CD4-positive, alpha-beta memory T cell (primary cell): Measurements from ENCODE around the gene PDE8B. TPM values are rescaled to one million over a fixed set of nuclear protein-coding genes. Genes with fewer than 3 reads are reported as not detected.

ENCODE experiments used
- CTCF ChIA-PET: fragments of 350-600 bp; sonication (Branson Sonifier 250); formaldehyde crosslinking; loops from one replicate; lab custom pipeline; 2021; ENCODE audit warnings: inconsistent platforms; ENCODE audit not compliant: partially characterized antibody; lab: Charles Lee
- POLR2A ChIA-PET: fragments of 350-600 bp; sonication (Branson Sonifier 250); formaldehyde crosslinking; loops from one replicate; lab custom pipeline; 2021; ENCODE audit not compliant: partially characterized antibody; lab: Charles Lee
- DNase-seq, 5 donors: peaks; one replicate each; pipeline versions ENCODE4 v3.0.0 to v3.0.0-alpha.2; 2020 to 2022; ENCODE audit warnings: mixed read lengths in 1 of 5
- H3K27ac ChIP-seq: one replicate; pipeline ENCODE4 v1.7.0; 2013; ENCODE audit warnings: low read depth, low read length
- H3K27me3 ChIP-seq: 2 replicates; pipeline ENCODE4 v1.7.0; 2013; ENCODE audit warnings: mild to moderate bottlenecking, low read length, moderate library complexity; ENCODE audit not compliant: insufficient read depth
- H3K36me3 ChIP-seq: 2 replicates; pipeline ENCODE4 v1.7.0; 2013; ENCODE audit warnings: mild to moderate bottlenecking, low read length, moderate library complexity; ENCODE audit not compliant: insufficient read depth
- H3K4me1 ChIP-seq: 2 replicates; pipeline ENCODE4 v1.7.0; 2013; ENCODE audit warnings: mild to moderate bottlenecking, low read length, moderate library complexity; ENCODE audit not compliant: insufficient read depth
- H3K4me3 ChIP-seq, 2 donors: one replicate each; pipeline ENCODE4 v1.7.0; 2013; ENCODE audit warnings: low read length in 2 of 2, mild to moderate bottlenecking in 1 of 2
- H3K9me3 ChIP-seq, 2 donors: one replicate each; pipeline ENCODE4 v1.7.0; 2013; ENCODE audit warnings: low read length in 2 of 2, control low read depth in 1 of 2; ENCODE audit not compliant: control insufficient read depth in 1 of 2
- H3K27ac Mint-ChIP-seq, 7 donors: one replicate each; pipeline ENCODE4 v1.8.0; 2020 to 2021; ENCODE audit warnings: mixed read lengths in 7 of 7, mild to moderate bottlenecking in 6 of 7, inconsistent platforms in 3 of 7, moderate library complexity in 3 of 7
- H3K27me3 Mint-ChIP-seq, 2 donors: one replicate each; pipeline ENCODE4 v1.8.0; 2020 to 2021; ENCODE audit warnings: mixed read lengths in 2 of 2
- H3K36me3 Mint-ChIP-seq, 2 donors: one replicate each; pipeline ENCODE4 v1.8.0; 2020 to 2021; ENCODE audit warnings: mixed read lengths in 2 of 2, inconsistent platforms in 1 of 2, mild to moderate bottlenecking in 1 of 2
- H3K4me1 Mint-ChIP-seq, 4 donors: one replicate each; pipeline ENCODE4 v1.8.0; 2020 to 2021; ENCODE audit warnings: mixed read lengths in 4 of 4, mild to moderate bottlenecking in 1 of 4
- H3K4me3 Mint-ChIP-seq, 8 donors: one replicate each; pipeline ENCODE4 v1.8.0; 2020 to 2021; ENCODE audit warnings: mixed read lengths in 8 of 8, mild to moderate bottlenecking in 7 of 8, moderate library complexity in 6 of 8, inconsistent platforms in 3 of 8
- H3K9me3 Mint-ChIP-seq, 8 donors: one replicate each; pipeline ENCODE4 v1.8.0; 2020 to 2021; ENCODE audit warnings: mixed read lengths in 8 of 8, mild to moderate bottlenecking in 5 of 8, inconsistent platforms in 3 of 8, moderate library complexity in 1 of 8
- intact Hi-C: fragments of 100-400 bp; cut with micrococcal nuclease; formaldehyde crosslinking; loops from one replicate; pipeline ENCODE4 v1.15.1; 2023
- polyA plus RNA-seq, 2 donors: library from polyadenylated mRNA; unstranded; fragments of 300-500 nt; fragmentation: Illumina TruSeq; gene quantifications; one replicate each; pipeline ENCODE4 v1.2.3, GENCODE V29; 2021
- total RNA-seq, 2 experiments: library from RNA; stranded (reverse); gene quantifications; one replicate each; pipeline ENCODE4 v1.2.3, GENCODE V29; 2021

The PDE8B gene
- total and polyA plus RNA-seq, 4 experiments from 2014 or later = 0.26 TPM; not detected in 3

DNA sequence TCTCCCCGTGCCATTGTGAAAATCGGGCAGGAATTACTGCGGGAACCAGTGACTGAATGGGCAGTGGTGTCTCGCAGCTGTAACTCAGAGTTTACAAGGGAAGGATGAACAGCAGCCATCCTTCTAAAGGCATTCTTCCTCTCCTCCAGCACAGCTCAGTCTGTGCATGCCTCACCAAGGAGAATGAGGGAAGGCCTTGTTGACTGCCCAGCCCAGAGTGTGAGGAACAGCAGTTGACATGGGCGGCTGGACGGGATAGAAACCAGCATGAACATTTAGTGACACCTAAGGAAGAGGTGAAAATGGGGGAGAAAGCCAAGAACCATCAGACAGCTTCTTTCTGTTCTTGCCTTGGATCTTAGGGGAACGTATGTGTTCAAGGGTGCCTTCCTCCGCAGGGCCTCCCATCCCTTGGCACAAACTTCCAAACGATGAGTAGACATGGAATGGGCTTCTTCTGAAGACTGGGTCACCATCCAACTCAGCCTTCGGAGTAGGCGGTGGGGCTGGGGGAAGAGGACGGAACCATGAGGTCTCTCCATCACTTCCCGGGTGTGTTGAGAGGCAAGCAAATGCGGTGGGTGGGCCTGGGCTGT, 887 bp upstream of the PDE8B start:
- Histone ChIP-seq H3K27ac (no peak overlapping the region), H3K36me3 (no peaks in the 10 kb centered on the region), H3K27me3 (peaks cover 5% of the 10 kb centered on the region), H3K9me3 (no peaks in the 10 kb centered on the region), H3K4me1 (peaks cover 7% of the 10 kb centered on the region), H3K4me3 (no peak overlapping the region)
- POLR2A ChIA-PET = no interaction called here
- peak overlapping the region; percentile 65 to 89 (median 82) for H3K4me3 Mint-ChIP-seq
- H3K4me1 Mint-ChIP-seq = peaks cover 6 to 16% (median 14%) of the 10 kb centered on the region in 4 donors
- H3K36me3 Mint-ChIP-seq = no peaks in the 10 kb centered on the region
- H3K9me3 Mint-ChIP-seq = peaks cover 0 to 4% (median 0%) of the 10 kb centered on the region in 8 donors
- CTCF ChIA-PET = no interaction called here
- DNase-seq = no peak
- H3K27me3 Mint-ChIP-seq = peaks cover 44 to 56% of the 10 kb centered on the region in 2 donors
- peak overlapping the region in 2 of 7 donors; percentile 48 to 81 for H3K27ac Mint-ChIP-seq
- intact Hi-C loops = no loop called here

DNA sequence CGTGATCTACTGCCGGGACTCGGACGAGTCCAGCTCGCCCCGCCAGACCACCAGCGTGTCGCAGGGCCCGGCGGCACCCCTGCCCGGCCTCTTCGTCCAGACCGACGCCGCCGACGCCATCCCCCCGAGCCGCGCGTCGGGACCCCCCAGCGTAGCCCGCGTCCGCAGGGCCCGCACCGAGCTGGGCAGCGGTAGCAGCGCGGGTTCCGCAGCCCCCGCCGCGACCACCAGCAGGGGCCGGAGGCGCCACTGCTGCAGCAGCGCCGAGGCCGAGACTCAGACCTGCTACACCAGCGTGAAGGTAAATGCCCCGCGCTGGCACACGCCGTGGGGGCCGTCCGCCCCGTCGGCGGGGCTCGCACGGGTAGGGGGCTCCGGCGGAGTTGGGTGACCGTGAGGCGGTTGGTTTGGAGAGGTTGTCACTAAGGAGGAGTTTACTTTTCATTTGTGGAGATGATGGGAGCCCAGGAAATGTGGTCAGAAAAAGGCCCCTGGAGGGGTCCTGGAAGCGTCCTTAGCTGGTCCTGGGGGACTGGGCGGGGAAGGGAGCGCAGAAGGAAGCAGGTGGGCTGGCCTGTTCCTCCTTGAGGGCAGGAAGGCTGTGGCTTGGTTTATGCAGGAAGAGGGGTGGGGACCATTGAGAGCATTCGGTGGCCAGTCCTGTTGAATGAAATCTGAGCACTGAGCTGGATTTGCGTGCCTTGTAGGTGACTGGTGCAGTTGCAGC, 647 bp downstream of the PDE8B start:
- H3K27me3 ChIP-seq = peaks cover 5% of the 10 kb centered on the region
- no peak overlapping the region for H3K27ac ChIP-seq
- CTCF ChIA-PET = no interaction called here
- DNase-seq = no peak
- H3K36me3 Mint-ChIP-seq = no peaks in the 10 kb centered on the region
- peaks cover 53 to 56% of the 10 kb centered on the region in 2 donors for H3K27me3 Mint-ChIP-seq
- no peaks in the 10 kb centered on the region for H3K9me3 ChIP-seq
- no peak overlapping the region for H3K27ac Mint-ChIP-seq
- H3K4me1 Mint-ChIP-seq = peaks cover 6 to 16% (median 14%) of the 10 kb centered on the region in 4 donors
- no peaks in the 10 kb centered on the region for H3K36me3 ChIP-seq
- peak overlapping the region; percentile 66 to 84 (median 73) for H3K4me3 Mint-ChIP-seq
- H3K4me3 ChIP-seq = peak overlapping the region in 1 of 2 donors; percentile 5
- peaks cover 7% of the 10 kb centered on the region for H3K4me1 ChIP-seq
- intact Hi-C loops = no loop called here
- H3K9me3 Mint-ChIP-seq = peaks cover 0 to 4% (median 2%) of the 10 kb centered on the region in 8 donors
- POLR2A ChIA-PET = no interaction called here

DNA sequence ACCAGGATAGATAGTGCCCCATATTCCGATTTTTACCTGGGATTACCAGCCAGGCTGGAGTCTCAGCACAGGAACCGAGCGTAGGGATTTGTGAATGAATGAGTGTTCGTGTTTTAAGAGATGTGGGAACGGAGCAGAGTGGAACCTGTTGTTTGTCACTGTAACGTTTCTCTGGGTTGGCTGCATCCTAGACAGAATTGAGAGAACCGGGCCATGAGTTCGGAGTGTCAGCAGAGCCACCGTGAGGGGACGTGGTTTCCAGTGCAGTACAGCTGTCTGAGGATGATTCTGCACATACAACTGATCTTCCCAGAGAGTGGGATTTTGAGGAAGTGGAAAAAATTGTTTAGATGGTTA, 1.2 kb downstream of the PDE8B start:
- Mint-ChIP-seq H3K36me3 (no peaks in the 10 kb centered on the region), H3K4me1 (peaks cover 6 to 16% (median 14%) of the 10 kb centered on the region in 4 donors), H3K4me3 (peak overlapping the region in 7 of 8 donors; percentile 68 to 84 (median 74)), H3K9me3 (peaks cover 0 to 4% (median 3%) of the 10 kb centered on the region in 8 donors), H3K27ac (no peak overlapping the region), H3K27me3 (peaks cover 52 to 54% of the 10 kb centered on the region in 2 donors)
- intact Hi-C loops = no loop called here
- Histone ChIP-seq H3K36me3 (no peaks in the 10 kb centered on the region), H3K4me3 (no peak overlapping the region), H3K27ac (no peak overlapping the region), H3K9me3 (no peaks in the 10 kb centered on the region), H3K4me1 (peaks cover 7% of the 10 kb centered on the region), H3K27me3 (peaks cover 5% of the 10 kb centered on the region)
- ChIA-PET CTCF (no interaction called here), POLR2A (no interaction called here)
- DNase-seq = no peak

DNA sequence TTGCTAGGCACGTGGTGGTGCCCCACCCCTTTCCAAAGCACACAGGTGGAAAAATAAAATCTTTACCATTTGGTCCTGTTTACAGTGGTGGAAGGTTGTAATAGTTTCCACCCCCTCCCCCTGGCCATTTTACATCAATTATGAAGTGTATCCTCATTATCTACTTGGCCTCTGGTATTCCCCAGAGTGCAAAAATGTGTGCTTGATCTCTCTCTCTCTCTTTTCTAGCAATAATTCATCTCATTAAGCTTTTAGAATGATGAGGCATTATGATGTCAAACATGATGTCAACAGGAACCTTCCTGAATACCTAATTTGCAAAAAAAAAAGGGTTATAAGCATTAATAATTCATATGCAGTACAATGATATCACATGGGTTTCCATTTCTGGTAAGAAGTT, 3.1 kb downstream of the PDE8B start:
- H3K36me3 ChIP-seq = no peaks in the 10 kb centered on the region
- ChIA-PET POLR2A (no interaction called here), CTCF (no interaction called here)
- Mint-ChIP-seq H3K4me1 (peaks cover 6 to 16% (median 14%) of the 10 kb centered on the region in 4 donors), H3K27me3 (peaks cover 46 to 55% of the 10 kb centered on the region in 2 donors), H3K9me3 (peaks cover 0 to 4% (median 3%) of the 10 kb centered on the region in 8 donors), H3K4me3 (no peak overlapping the region), H3K27ac (no peak overlapping the region), H3K36me3 (no peaks in the 10 kb centered on the region)
- no peak overlapping the region for H3K27ac ChIP-seq
- intact Hi-C loops = no loop called here
- no peaks in the 10 kb centered on the region for H3K9me3 ChIP-seq
- H3K27me3 ChIP-seq = peaks cover 5% of the 10 kb centered on the region
- H3K4me3 ChIP-seq = no peak overlapping the region
- peaks cover 7% of the 10 kb centered on the region for H3K4me1 ChIP-seq
- no peak for DNase-seq

DNA sequence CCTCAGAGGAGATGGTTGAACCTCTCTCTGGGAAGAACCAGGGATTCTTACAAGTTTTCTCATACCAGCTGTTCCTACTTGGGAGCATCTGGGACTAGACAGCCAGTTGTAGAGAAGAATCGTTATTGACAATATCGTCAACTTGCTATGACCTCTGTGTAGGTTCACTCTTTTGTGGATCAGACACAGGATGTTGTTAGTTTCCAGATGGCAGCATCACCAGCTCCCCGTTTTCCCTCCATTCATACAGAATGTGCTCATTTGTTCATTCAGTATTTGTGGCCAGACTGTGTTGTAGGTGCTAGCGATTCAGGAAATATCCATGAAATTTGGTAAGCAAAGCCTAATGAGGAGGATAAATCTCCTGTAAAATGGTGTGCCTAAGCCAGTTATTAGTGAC, 3.7 kb downstream of the PDE8B start:
- POLR2A ChIA-PET = no interaction called here
- Histone ChIP-seq H3K4me1 (peaks cover 7% of the 10 kb centered on the region), H3K27ac (no peak overlapping the region), H3K36me3 (no peaks in the 10 kb centered on the region), H3K9me3 (no peaks in the 10 kb centered on the region), H3K4me3 (no peak overlapping the region), H3K27me3 (peaks cover 5% of the 10 kb centered on the region)
- H3K4me3 Mint-ChIP-seq = no peak overlapping the region
- CTCF ChIA-PET = no interaction called here
- peaks cover 0 to 4% (median 3%) of the 10 kb centered on the region in 8 donors for H3K9me3 Mint-ChIP-seq
- peaks cover 6 to 14% (median 11%) of the 10 kb centered on the region in 4 donors for H3K4me1 Mint-ChIP-seq
- DNase-seq = no peak
- intact Hi-C loops = no loop called here
- no peak overlapping the region for H3K27ac Mint-ChIP-seq
- H3K36me3 Mint-ChIP-seq = no peaks in the 10 kb centered on the region
- peaks cover 42 to 50% of the 10 kb centered on the region in 2 donors for H3K27me3 Mint-ChIP-seq

DNA sequence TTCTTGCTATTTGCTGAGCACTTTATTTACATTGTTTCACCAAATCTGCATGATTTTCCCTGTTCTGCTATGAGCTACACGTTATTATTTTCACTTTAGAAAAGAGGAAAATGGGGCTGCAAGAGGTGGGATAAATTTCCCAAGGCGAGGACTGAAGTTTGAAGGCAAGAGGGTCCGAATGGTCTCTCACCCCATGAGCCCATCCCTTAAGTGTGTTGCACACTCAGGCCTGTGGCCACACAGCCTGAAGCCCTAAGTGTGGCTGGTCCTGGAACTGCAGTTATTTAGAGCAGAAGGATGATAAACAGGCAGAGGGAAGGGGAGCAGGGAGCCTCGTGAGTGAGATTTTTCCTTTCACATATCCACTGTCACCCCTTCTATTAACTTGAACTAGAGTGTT, 7.8 kb downstream of the PDE8B start:
- Histone ChIP-seq H3K4me1 (no peaks in the 10 kb centered on the region), H3K27ac (no peak overlapping the region), H3K36me3 (no peaks in the 10 kb centered on the region), H3K9me3 (no peaks in the 10 kb centered on the region), H3K4me3 (no peak overlapping the region), H3K27me3 (no peaks in the 10 kb centered on the region)
- ChIA-PET CTCF (no interaction called here), POLR2A (no interaction called here)
- no peak for DNase-seq
- Mint-ChIP-seq H3K27ac (no peak overlapping the region), H3K27me3 (peaks cover 26 to 30% of the 10 kb centered on the region in 2 donors), H3K9me3 (peaks cover 0 to 4% (median 0%) of the 10 kb centered on the region in 8 donors), H3K4me1 (no peaks in the 10 kb centered on the region), H3K36me3 (no peaks in the 10 kb centered on the region), H3K4me3 (no peak overlapping the region)
- intact Hi-C loops = no loop called here

DNA sequence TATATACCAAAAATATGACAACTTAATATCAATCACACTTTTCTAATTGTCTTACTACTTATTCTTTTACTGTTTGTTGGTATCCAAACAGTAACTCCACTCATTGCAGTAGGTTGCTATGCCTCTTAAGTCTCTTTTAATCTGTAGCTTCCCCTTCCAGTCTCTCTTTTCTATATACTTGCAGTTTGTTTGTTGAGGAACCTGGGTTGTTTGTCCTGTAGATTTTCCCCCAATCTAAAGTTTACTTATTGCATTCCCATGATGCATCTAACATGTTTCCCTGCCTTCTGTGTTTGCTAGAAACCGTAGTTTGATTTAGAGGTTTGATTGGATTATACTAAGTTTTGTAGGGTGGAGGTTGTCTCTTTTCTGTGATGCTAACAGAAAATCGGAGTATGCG, 10.6 kb downstream of the PDE8B start:
- H3K27ac Mint-ChIP-seq = no peak overlapping the region
- H3K4me1 Mint-ChIP-seq = no peaks in the 10 kb centered on the region
- H3K4me3 Mint-ChIP-seq = no peak overlapping the region
- no peak for DNase-seq
- Histone ChIP-seq H3K4me1 (no peaks in the 10 kb centered on the region), H3K4me3 (no peak overlapping the region), H3K36me3 (no peaks in the 10 kb centered on the region), H3K9me3 (no peaks in the 10 kb centered on the region), H3K27me3 (no peaks in the 10 kb centered on the region), H3K27ac (no peak overlapping the region)
- POLR2A ChIA-PET = no interaction called here
- peaks cover 0 to 2% (median 0%) of the 10 kb centered on the region in 8 donors for H3K9me3 Mint-ChIP-seq
- intact Hi-C loops = no loop called here
- H3K27me3 Mint-ChIP-seq = peaks cover 11 to 18% of the 10 kb centered on the region in 2 donors
- no peaks in the 10 kb centered on the region for H3K36me3 Mint-ChIP-seq
- CTCF ChIA-PET = interaction anchor here (0.7 kb wide), 1 partner anchor 19 kb away, joined by 3 read pairs; no protein-coding TSS in a partner anchor
